Right lobe of liver (tissue), 4 donors: ENCODE measurements around the gene PSPH.

Experiments
- POLR2A ChIP-seq: fragments of 450-650 bp; IDR thresholded peaks from one replicate; pipeline ENCODE4 v1.6.1; 2017; ENCODE audit warnings: antibody characterized with exemption, mild to moderate bottlenecking
- TF ChIP-seq, protein P1 (sequence below), 4 donors: fragments of 200-600 bp in 3 of 4; fragments of 450-650 bp in 1 of 4; IDR thresholded peaks; one replicate each; pipeline versions ENCODE4 v1.5.1 to v1.8.0; 2016 to 2022; ENCODE audit warnings: antibody characterized with exemption in 4 of 4, mild to moderate bottlenecking in 2 of 4
- donor health status: DM: no; HTN: no; CAD: no.
- donor health status: DM: no; HTN: no; CAD: no.
- donor health status: DM: no; HTN: yes; CAD: no.

DNA sequence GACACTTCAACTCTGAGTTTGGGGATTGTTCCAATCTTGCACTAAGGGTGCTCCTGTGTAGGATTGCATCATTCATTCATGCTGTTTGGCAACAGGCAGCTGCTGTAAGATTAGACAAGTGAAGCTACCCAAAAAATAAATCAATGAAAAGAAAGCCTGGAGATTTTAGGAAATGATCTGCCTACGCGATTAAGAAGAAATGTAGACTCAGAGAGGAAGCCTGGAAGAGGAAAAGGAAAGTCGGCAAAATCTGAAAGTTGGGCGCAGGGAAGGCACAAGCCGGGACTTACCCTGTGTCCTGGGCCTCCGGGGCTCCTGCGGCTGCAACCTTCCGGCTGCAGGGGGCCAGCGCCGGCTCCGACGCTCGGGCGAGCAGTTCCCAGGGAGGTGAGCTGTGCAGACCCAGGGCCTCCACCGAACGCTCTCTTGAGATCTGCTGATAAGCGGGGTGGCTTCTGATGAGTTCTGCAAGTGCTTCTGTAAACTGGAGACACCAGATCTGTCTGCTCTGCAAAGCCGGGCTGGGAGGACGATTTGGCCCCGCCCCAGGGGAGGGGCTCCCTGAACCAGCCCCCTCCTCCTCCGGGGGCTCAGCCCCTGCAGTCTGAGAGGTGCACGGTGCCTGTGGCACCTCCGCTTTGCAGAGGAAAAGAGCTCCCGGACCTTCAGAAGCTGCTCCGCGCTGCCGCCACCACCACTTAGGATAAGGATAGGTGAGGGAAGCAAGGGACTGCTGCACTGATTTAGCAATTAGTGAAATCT lies 17.4 kb downstream of the PSPH start:
- TF ChIP-seq, protein P1, sequence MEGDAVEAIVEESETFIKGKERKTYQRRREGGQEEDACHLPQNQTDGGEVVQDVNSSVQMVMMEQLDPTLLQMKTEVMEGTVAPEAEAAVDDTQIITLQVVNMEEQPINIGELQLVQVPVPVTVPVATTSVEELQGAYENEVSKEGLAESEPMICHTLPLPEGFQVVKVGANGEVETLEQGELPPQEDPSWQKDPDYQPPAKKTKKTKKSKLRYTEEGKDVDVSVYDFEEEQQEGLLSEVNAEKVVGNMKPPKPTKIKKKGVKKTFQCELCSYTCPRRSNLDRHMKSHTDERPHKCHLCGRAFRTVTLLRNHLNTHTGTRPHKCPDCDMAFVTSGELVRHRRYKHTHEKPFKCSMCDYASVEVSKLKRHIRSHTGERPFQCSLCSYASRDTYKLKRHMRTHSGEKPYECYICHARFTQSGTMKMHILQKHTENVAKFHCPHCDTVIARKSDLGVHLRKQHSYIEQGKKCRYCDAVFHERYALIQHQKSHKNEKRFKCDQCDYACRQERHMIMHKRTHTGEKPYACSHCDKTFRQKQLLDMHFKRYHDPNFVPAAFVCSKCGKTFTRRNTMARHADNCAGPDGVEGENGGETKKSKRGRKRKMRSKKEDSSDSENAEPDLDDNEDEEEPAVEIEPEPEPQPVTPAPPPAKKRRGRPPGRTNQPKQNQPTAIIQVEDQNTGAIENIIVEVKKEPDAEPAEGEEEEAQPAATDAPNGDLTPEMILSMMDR (IDR thresholded peaks at IDR 0.05), result peak; percentile 12 to 18 (median 15)
- TF ChIP-seq POLR2A, result no peak
